Lower lobe of right lung (tissue), 2 donors: Measurements from ENCODE around the gene HACE1. TPM values are rescaled to one million over a fixed set of nuclear protein-coding genes. Genes with fewer than 3 reads are reported as not detected.

Experiments
- ATAC-seq, 2 donors: fragments of 200-7000 bp; cut with Tn5 transposase; one replicate each; pipeline ENCODE4 v1.9.1; 2020 to 2022; ENCODE audit warnings: mild to moderate bottlenecking in 2 of 2, moderate library complexity in 2 of 2
- DNase-seq: peaks from one replicate; pipeline ENCODE4 v3.0.0-alpha.2; 2020
- H3K27ac ChIP-seq: fragments of 200-600 bp; one replicate; pipeline ENCODE4 v1.8.0; 2022
- H3K27me3 ChIP-seq: fragments of 200-600 bp; one replicate; pipeline ENCODE4 v1.8.0; 2022; ENCODE audit warnings: low read depth
- H3K36me3 ChIP-seq: fragments of 200-600 bp; one replicate; pipeline ENCODE4 v1.8.0; 2022; ENCODE audit warnings: mild to moderate bottlenecking
- H3K4me1 ChIP-seq: fragments of 200-600 bp; one replicate; pipeline ENCODE4 v1.8.0; 2022
- H3K4me3 ChIP-seq: fragments of 200-600 bp; one replicate; pipeline ENCODE4 v1.8.0; 2022; ENCODE audit warnings: mild to moderate bottlenecking
- H3K9me3 ChIP-seq: fragments of 200-600 bp; one replicate; pipeline ENCODE4 v1.8.0; 2022
- intact Hi-C: fragments of 100-400 bp; cut with DNase I; formaldehyde crosslinking; loops from one replicate; pipeline ENCODE4 v1.11.0; 2022
- total RNA-seq: library from RNA; stranded (reverse); fragmentation: NEBNext Ultra II Directional; extraction: Animal tissue kit (Norgen Biotek cat#: 25700); gene quantifications from one replicate; pipeline ENCODE4 v1.2.1, GENCODE V29; 2021
- TF ChIP-seq, protein P1 (sequence below): fragments of 200-600 bp; IDR thresholded peaks from one replicate; pipeline ENCODE4 v1.8.0; 2022; ENCODE audit warnings: antibody characterized with exemption, mild to moderate bottlenecking
- donor health status: DM: no; HTN: yes; CAD: no; lungs with severe emphysema.

Gene HACE1
- total RNA-seq, 1 donor from 2014 or later, result 11.5 TPM

DNA sequence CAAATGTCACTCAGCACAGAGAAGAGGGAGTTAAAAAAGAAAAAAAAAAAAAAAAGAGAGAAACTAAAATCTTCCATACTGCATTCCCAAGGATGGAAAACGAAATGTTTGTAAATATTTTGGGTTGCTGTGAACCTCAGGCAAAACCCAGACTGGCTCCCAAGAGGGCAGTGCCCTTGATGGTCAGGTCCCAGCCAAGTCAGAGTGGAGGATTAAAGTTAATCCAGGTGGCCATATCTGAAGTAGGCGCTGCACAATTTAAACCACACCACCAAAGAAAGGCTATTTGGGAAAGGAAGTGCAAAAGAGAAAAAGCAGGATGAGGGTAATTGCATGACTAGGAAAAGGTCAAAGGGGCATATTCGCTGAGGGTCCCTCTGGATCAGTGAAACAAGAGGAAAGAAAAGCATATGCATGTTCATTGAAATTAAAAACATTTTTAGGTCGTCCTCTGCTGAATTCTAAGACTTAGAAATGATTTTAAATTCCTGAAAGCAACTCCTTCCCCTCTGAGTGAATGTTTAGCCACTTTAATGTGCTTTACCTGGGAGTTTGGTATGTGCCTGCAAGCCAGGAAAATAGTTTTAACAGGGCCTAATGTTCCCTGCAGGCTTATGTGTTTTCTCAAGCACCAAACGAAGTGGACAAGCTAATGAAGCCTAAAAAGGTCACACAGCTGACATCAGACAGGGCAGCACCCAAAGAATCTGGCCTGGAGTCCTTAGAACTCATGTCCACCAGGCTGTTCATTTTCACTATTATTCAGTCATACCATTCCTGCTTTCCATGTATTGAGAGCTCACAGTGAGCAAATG is 159.1 kb downstream of the HACE1 start:
- no peak overlapping the region for H3K4me3 ChIP-seq
- H3K27ac ChIP-seq, result no peak overlapping the region
- intact Hi-C loops, result no loop called here
- TF ChIP-seq, protein P1, sequence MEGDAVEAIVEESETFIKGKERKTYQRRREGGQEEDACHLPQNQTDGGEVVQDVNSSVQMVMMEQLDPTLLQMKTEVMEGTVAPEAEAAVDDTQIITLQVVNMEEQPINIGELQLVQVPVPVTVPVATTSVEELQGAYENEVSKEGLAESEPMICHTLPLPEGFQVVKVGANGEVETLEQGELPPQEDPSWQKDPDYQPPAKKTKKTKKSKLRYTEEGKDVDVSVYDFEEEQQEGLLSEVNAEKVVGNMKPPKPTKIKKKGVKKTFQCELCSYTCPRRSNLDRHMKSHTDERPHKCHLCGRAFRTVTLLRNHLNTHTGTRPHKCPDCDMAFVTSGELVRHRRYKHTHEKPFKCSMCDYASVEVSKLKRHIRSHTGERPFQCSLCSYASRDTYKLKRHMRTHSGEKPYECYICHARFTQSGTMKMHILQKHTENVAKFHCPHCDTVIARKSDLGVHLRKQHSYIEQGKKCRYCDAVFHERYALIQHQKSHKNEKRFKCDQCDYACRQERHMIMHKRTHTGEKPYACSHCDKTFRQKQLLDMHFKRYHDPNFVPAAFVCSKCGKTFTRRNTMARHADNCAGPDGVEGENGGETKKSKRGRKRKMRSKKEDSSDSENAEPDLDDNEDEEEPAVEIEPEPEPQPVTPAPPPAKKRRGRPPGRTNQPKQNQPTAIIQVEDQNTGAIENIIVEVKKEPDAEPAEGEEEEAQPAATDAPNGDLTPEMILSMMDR, result no peak
- no peaks in the 10 kb centered on the region for H3K27me3 ChIP-seq
- no peaks in the 10 kb centered on the region for H3K9me3 ChIP-seq
- DNase-seq (no peak), ATAC-seq (peak; percentile 54 to 77)
- no peaks in the 10 kb centered on the region for H3K36me3 ChIP-seq
- peaks cover 11% of the 10 kb centered on the region for H3K4me1 ChIP-seq

GRCh38 chr6:104699593-104700329 is 160.0 kb downstream of the HACE1 start:
- intact Hi-C loops, result no loop called here
- no peak overlapping the region for H3K4me3 ChIP-seq
- DNase-seq, result no peak
- H3K27me3 ChIP-seq, result no peaks in the 10 kb centered on the region
- no peaks in the 10 kb centered on the region for H3K36me3 ChIP-seq
- peaks cover 10% of the 10 kb centered on the region for H3K4me1 ChIP-seq
- ATAC-seq, result no peak
- no peaks in the 10 kb centered on the region for H3K9me3 ChIP-seq
- TF ChIP-seq, protein P1, result no peak
- H3K27ac ChIP-seq, result no peak overlapping the region

GRCh38 chr6:104698979-104699378 is 160.7 kb downstream of the HACE1 start:
- ATAC-seq, result no peak
- H3K4me1 ChIP-seq, result peaks cover 2% of the 10 kb centered on the region
- H3K4me3 ChIP-seq, result no peak overlapping the region
- H3K36me3 ChIP-seq, result no peaks in the 10 kb centered on the region
- no peak overlapping the region for H3K27ac ChIP-seq
- TF ChIP-seq, protein P1, result no peak
- no peaks in the 10 kb centered on the region for H3K9me3 ChIP-seq
- no peak for DNase-seq
- H3K27me3 ChIP-seq, result no peaks in the 10 kb centered on the region
- intact Hi-C loops, result no loop called here

GRCh38 chr6:104692008-104692407 is 167.7 kb downstream of the HACE1 start:
- intact Hi-C loops, result no loop called here
- ATAC-seq (no peak), DNase-seq (no peak)
- Histone ChIP-seq H3K4me1 (no peaks in the 10 kb centered on the region), H3K36me3 (no peaks in the 10 kb centered on the region), H3K4me3 (no peak overlapping the region), H3K27me3 (no peaks in the 10 kb centered on the region), H3K27ac (no peak overlapping the region), H3K9me3 (no peaks in the 10 kb centered on the region)
- TF ChIP-seq, protein P1, result no peak

DNA sequence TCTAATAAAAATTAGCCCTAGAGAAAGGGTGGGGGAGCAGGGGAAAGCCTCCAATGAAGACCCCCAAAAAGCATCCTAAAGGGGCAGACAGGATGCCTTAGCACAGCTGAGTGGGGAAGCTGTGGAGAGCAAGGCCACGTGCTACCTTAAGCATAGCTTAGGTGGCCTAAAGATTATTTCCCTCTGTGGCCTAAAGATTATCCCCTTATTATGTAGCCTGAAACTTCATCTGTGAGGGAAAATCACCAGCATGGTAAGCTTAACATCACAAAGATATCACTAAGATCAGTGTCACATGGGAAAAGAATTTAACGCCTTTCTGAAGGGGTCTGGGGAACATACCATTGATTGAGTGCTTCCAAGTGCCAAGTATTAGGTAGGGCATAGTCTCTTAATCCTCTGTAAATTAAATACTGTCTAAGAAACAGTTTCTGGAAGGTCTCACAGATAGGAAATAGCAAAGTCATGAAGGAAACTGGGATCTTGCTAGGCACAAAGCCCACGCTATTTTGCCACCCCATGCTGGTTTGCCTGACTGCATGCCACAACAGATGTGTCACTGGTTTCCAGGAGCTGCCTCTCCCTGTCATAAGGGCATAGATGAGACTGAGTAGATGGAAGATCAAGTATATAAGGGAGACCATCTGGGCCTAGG is 170.0 kb downstream of the HACE1 start:
- H3K4me3 ChIP-seq, result no peak overlapping the region
- H3K9me3 ChIP-seq, result no peaks in the 10 kb centered on the region
- no peaks in the 10 kb centered on the region for H3K27me3 ChIP-seq
- H3K36me3 ChIP-seq, result no peaks in the 10 kb centered on the region
- no peak for ATAC-seq
- TF ChIP-seq, protein P1, result no peak
- no peak overlapping the region for H3K27ac ChIP-seq
- no peaks in the 10 kb centered on the region for H3K4me1 ChIP-seq
- intact Hi-C loops, result no loop called here
- DNase-seq, result no peak
